Activated naive CD8-positive, alpha-beta T cell treated with anti-CD3 and anti-CD28 coated beads, Interleukin-2, amount 50 U/mL, for 24 hours (primary cell): ENCODE results near the gene SAMD5.
"Not testable (repeated sequence)": the region's sequence is repeated elsewhere in the genome, so short reads cannot be mapped to it uniquely, and the experiment has no call there.

ENCODE experiments used
- ATAC-seq: fragments of 150-1000 bp; cut with Tn5 transposase; one replicate; pipeline ENCODE4 v1.10.0; 2021
- DNase-seq: peaks from one replicate; pipeline ENCODE4 v3.0.0; 2021
- H3K27ac Mint-ChIP-seq: one replicate; pipeline ENCODE4 v1.8.0; 2021; ENCODE audit warnings: mild to moderate bottlenecking, mixed read lengths
- H3K27me3 Mint-ChIP-seq: one replicate; pipeline ENCODE4 v1.8.0; 2021; ENCODE audit warnings: mixed read lengths
- H3K36me3 Mint-ChIP-seq: one replicate; pipeline ENCODE4 v1.8.0; 2021; ENCODE audit warnings: low read depth, mixed read lengths
- H3K4me1 Mint-ChIP-seq: one replicate; pipeline ENCODE4 v1.8.0; 2021; ENCODE audit warnings: mixed read lengths
- H3K4me3 Mint-ChIP-seq: one replicate; pipeline ENCODE4 v1.8.0; 2021; ENCODE audit warnings: mild to moderate bottlenecking, moderate library complexity, mixed read lengths
- H3K9me3 Mint-ChIP-seq: one replicate; pipeline ENCODE4 v1.8.0; 2021; ENCODE audit warnings: mixed read lengths

Gene SAMD5

GRCh38 chr6:147509891-147510290 lies 1.4 kb downstream of the SAMD5 start:
- Mint-ChIP-seq H3K27ac (no peak overlapping the region), H3K4me1 (peaks cover 14% of the 10 kb centered on the region), H3K27me3 (peaks cover 55% of the 10 kb centered on the region), H3K4me3 (peak overlapping the region; percentile 37), H3K36me3 (no peaks in the 10 kb centered on the region), H3K9me3 (no peaks in the 10 kb centered on the region)
- ATAC-seq (no peak), DNase-seq (no peak)

GRCh38 chr6:147510929-147511590 lies 2.6 kb downstream of the SAMD5 start:
- peaks cover 50% of the 10 kb centered on the region for H3K27me3 Mint-ChIP-seq
- DNase-seq, result no peak

GRCh38 chr6:147514831-147515230 lies 6.3 kb downstream of the SAMD5 start:
- no peaks in the 10 kb centered on the region for H3K36me3 Mint-ChIP-seq
- no peak for ATAC-seq
- peaks cover 33% of the 10 kb centered on the region for H3K27me3 Mint-ChIP-seq
- no peak overlapping the region for H3K27ac Mint-ChIP-seq
- no peaks in the 10 kb centered on the region for H3K4me1 Mint-ChIP-seq
- no peak for DNase-seq
- H3K9me3 Mint-ChIP-seq, result peaks cover 4% of the 10 kb centered on the region
- H3K4me3 Mint-ChIP-seq, result no peak overlapping the region

More at GRCh38 chr6:147510929-147511590, 2.6 kb downstream of the SAMD5 start:
- Mint-ChIP-seq H3K4me3 (no peak overlapping the region), H3K27ac (no peak overlapping the region), H3K9me3 (peaks cover 4% of the 10 kb centered on the region), H3K36me3 (no peaks in the 10 kb centered on the region), H3K4me1 (peaks cover 14% of the 10 kb centered on the region)
- ATAC-seq, result no peak

- H3K36me3 Mint-ChIP-seq, result no peaks in the 10 kb centered on the region
- DNase-seq (no peak), ATAC-seq (no peak)
- H3K27ac Mint-ChIP-seq, result no peak overlapping the region
- no peaks in the 10 kb centered on the region for H3K4me1 Mint-ChIP-seq
- peaks cover 4% of the 10 kb centered on the region for H3K9me3 Mint-ChIP-seq
- H3K27me3 Mint-ChIP-seq, result peaks cover 28% of the 10 kb centered on the region
- no peak overlapping the region for H3K4me3 Mint-ChIP-seq
Observed at GRCh38 chr6:147515327-147515726, 6.8 kb downstream of the SAMD5 start.

GRCh38 chr6:147522597-147522996 lies 14.1 kb downstream of the SAMD5 start:
- no peak overlapping the region for H3K4me3 Mint-ChIP-seq
- ATAC-seq, result no peak

GRCh38 chr6:147525519-147526209 lies 17.2 kb downstream of the SAMD5 start:
- Mint-ChIP-seq H3K4me1 (peaks cover 6% of the 10 kb centered on the region), H3K4me3 (no peak overlapping the region), H3K36me3 (no peaks in the 10 kb centered on the region), H3K9me3 (no peaks in the 10 kb centered on the region), H3K27me3 (peaks cover 25% of the 10 kb centered on the region), H3K27ac (no peak overlapping the region)
- ATAC-seq, result no peak
- DNase-seq, result no peak

More at GRCh38 chr6:147522597-147522996, 14.1 kb downstream of the SAMD5 start:
- Mint-ChIP-seq H3K36me3 (no peaks in the 10 kb centered on the region), H3K27ac (no peak overlapping the region), H3K27me3 (peaks cover 26% of the 10 kb centered on the region), H3K9me3 (no peaks in the 10 kb centered on the region), H3K4me1 (no peaks in the 10 kb centered on the region)
- DNase-seq, result no peak

- H3K9me3 Mint-ChIP-seq, result no peaks in the 10 kb centered on the region
- DNase-seq (no peak), ATAC-seq (no peak)
- H3K27me3 Mint-ChIP-seq, result peaks cover 25% of the 10 kb centered on the region
- H3K4me3 Mint-ChIP-seq, result no peak overlapping the region
- no peaks in the 10 kb centered on the region for H3K36me3 Mint-ChIP-seq
- H3K4me1 Mint-ChIP-seq, result peaks cover 8% of the 10 kb centered on the region
- no peak overlapping the region for H3K27ac Mint-ChIP-seq
Observed at GRCh38 chr6:147527197-147527596, 18.7 kb downstream of the SAMD5 start.

GRCh38 chr6:147528511-147529145 lies 20.1 kb downstream of the SAMD5 start:
- DNase-seq (no peak), ATAC-seq (no peak)
- Mint-ChIP-seq H3K4me1 (peaks cover 8% of the 10 kb centered on the region), H3K27me3 (peaks cover 23% of the 10 kb centered on the region), H3K36me3 (no peaks in the 10 kb centered on the region), H3K27ac (no peak overlapping the region), H3K4me3 (no peak overlapping the region), H3K9me3 (no peaks in the 10 kb centered on the region)

GRCh38 chr6:147530132-147531060 lies 21.9 kb downstream of the SAMD5 start:
- H3K9me3 Mint-ChIP-seq, result no peaks in the 10 kb centered on the region
- ATAC-seq (no peak), DNase-seq (no peak)
- H3K4me3 Mint-ChIP-seq, result no peak overlapping the region
- H3K36me3 Mint-ChIP-seq, result no peaks in the 10 kb centered on the region
- H3K27ac Mint-ChIP-seq, result no peak overlapping the region
- peaks cover 8% of the 10 kb centered on the region for H3K4me1 Mint-ChIP-seq
- peaks cover 24% of the 10 kb centered on the region for H3K27me3 Mint-ChIP-seq

- Mint-ChIP-seq H3K4me3 (no peak overlapping the region), H3K36me3 (no peaks in the 10 kb centered on the region), H3K4me1 (peaks cover 8% of the 10 kb centered on the region), H3K27me3 (peaks cover 22% of the 10 kb centered on the region), H3K27ac (no peak overlapping the region), H3K9me3 (no peaks in the 10 kb centered on the region)
- no peak for ATAC-seq
- DNase-seq, result no peak
Observed at GRCh38 chr6:147531321-147531720, 22.8 kb downstream of the SAMD5 start.

- Mint-ChIP-seq H3K27me3 (peaks cover 17% of the 10 kb centered on the region), H3K9me3 (no peaks in the 10 kb centered on the region), H3K4me3 (no peak overlapping the region), H3K4me1 (peaks cover 8% of the 10 kb centered on the region), H3K36me3 (no peaks in the 10 kb centered on the region), H3K27ac (no peak overlapping the region)
- no peak for ATAC-seq
- DNase-seq, result no peak
Observed at GRCh38 chr6:147534116-147534860, 25.8 kb downstream of the SAMD5 start.

- H3K4me3 Mint-ChIP-seq, result no peak overlapping the region
- no peak for DNase-seq
- peaks cover 9% of the 10 kb centered on the region for H3K27me3 Mint-ChIP-seq
- no peak overlapping the region for H3K27ac Mint-ChIP-seq
- no peak for ATAC-seq
- H3K4me1 Mint-ChIP-seq, result no peaks in the 10 kb centered on the region
- no peaks in the 10 kb centered on the region for H3K9me3 Mint-ChIP-seq
- no peaks in the 10 kb centered on the region for H3K36me3 Mint-ChIP-seq
Observed at GRCh38 chr6:147538821-147539220, 30.3 kb downstream of the SAMD5 start.

- DNase-seq, result no peak
- no peak overlapping the region for H3K4me3 Mint-ChIP-seq
- no peaks in the 10 kb centered on the region for H3K9me3 Mint-ChIP-seq
- ATAC-seq, result no peak
- no peaks in the 10 kb centered on the region for H3K36me3 Mint-ChIP-seq
- H3K27ac Mint-ChIP-seq, result no peak overlapping the region
- no peaks in the 10 kb centered on the region for H3K4me1 Mint-ChIP-seq
- peaks cover 2% of the 10 kb centered on the region for H3K27me3 Mint-ChIP-seq
Observed at GRCh38 chr6:147540075-147540474, 31.6 kb downstream of the SAMD5 start.

- H3K27me3 Mint-ChIP-seq, H3K27ac Mint-ChIP-seq, H3K9me3 Mint-ChIP-seq, ATAC-seq, DNase-seq, H3K36me3 Mint-ChIP-seq, H3K4me1 Mint-ChIP-seq, H3K4me3 Mint-ChIP-seq: not testable (repeated sequence)
Observed at GRCh38 chr6:147542436-147542835, 33.9 kb downstream of the SAMD5 start.
